Mesendoderm (in vitro differentiated cells): ENCODE results near the gene VPS11.
"Not testable (repeated sequence)": the region's sequence is repeated elsewhere in the genome, so short reads cannot be mapped to it uniquely, and the experiment has no call there.

ENCODE experiments used
- DNase-seq: peaks from one replicate; pipeline ENCODE4 v3.0.0; 2013
- H2AK5ac ChIP-seq: 2 replicates; pipeline ENCODE4 v1.6.1; 2013; ENCODE audit warnings: low read length, inconsistent platforms
- H2BK120ac ChIP-seq: 2 replicates; pipeline ENCODE4 v1.6.1; 2013; ENCODE audit warnings: low read depth, mild to moderate bottlenecking, low read length, moderate library complexity, mixed read lengths
- H2BK15ac ChIP-seq: replicated peaks from 2 replicates; pipeline ENCODE4 v1.6.1; 2013; ENCODE audit warnings: low read depth, mild to moderate bottlenecking, moderate library complexity
- H2BK5ac ChIP-seq: 2 replicates; pipeline ENCODE4 v1.6.1; 2013; ENCODE audit warnings: low read length, inconsistent platforms
- H3K18ac ChIP-seq: 2 replicates; pipeline ENCODE4 v1.6.1; 2013; ENCODE audit warnings: mild to moderate bottlenecking, low read length, mixed read lengths
- H3K23ac ChIP-seq: one replicate; pipeline ENCODE4 v1.6.1; 2013; ENCODE audit warnings: low read length
- H3K27ac ChIP-seq: 2 replicates; pipeline ENCODE4 v1.5.1; 2013; ENCODE audit warnings: low read depth, mild to moderate bottlenecking, inconsistent platforms, low read length, moderate library complexity
- H3K27me3 ChIP-seq: 2 replicates; pipeline ENCODE4 v1.6.1; 2013; ENCODE audit warnings: low read length, control low read depth, mild to moderate bottlenecking, inconsistent platforms; ENCODE audit not compliant: insufficient read depth, poor library complexity
- H3K36me3 ChIP-seq: 2 replicates; pipeline ENCODE4 v1.6.1; 2013; ENCODE audit warnings: low read length, inconsistent platforms; ENCODE audit not compliant: control insufficient read depth, insufficient read depth
- H3K4ac ChIP-seq: one replicate; pipeline ENCODE4 v1.6.1; 2013; ENCODE audit warnings: low read depth, mild to moderate bottlenecking, low read length, moderate library complexity
- H3K4me1 ChIP-seq: 2 replicates; pipeline ENCODE4 v1.6.1; 2013; ENCODE audit warnings: low read depth, low read length, inconsistent platforms; ENCODE audit not compliant: control insufficient read depth
- H3K4me2 ChIP-seq: 2 replicates; pipeline ENCODE4 v1.6.1; 2013; ENCODE audit warnings: low read length
- H3K4me3 ChIP-seq: 2 replicates; pipeline ENCODE4 v1.5.1; 2013; ENCODE audit warnings: mild to moderate bottlenecking, low read length
- H3K56ac ChIP-seq: one replicate; pipeline ENCODE4 v1.6.1; 2013; ENCODE audit warnings: low read length
- H3K79me1 ChIP-seq: 2 replicates; pipeline ENCODE4 v1.6.1; 2013; ENCODE audit warnings: low read length, inconsistent platforms
- H3K79me2 ChIP-seq: 2 replicates; pipeline ENCODE4 v1.6.1; 2013; ENCODE audit warnings: mild to moderate bottlenecking, low read length; ENCODE audit not compliant: control insufficient read depth, insufficient read depth
- H3K9ac ChIP-seq: 2 replicates; pipeline ENCODE4 v1.6.1; 2013; ENCODE audit warnings: low read length, inconsistent platforms
- H4K5ac ChIP-seq: one replicate; pipeline ENCODE4 v1.6.1; 2013; ENCODE audit warnings: low read length
- H4K8ac ChIP-seq: one replicate; pipeline ENCODE4 v1.6.1; 2013; ENCODE audit warnings: low read depth, mild to moderate bottlenecking, control low read depth, low read length, moderate library complexity
- whole genome bisulfite sequencing: extraction: QIAGEN DNeasy Blood & Tissue Kit; methylation state at CpG from one replicate; pipeline ENCODE4 v1.1.7; 2013; ENCODE audit warnings: low lambda C conversion rate, missing lambda C conversion rate; ENCODE audit not compliant: insufficient coverage; ENCODE audit errors: extremely low coverage; 5-methylcytosine and 5-hydroxymethylcytosine counted together

VPS11 gene

DNA sequence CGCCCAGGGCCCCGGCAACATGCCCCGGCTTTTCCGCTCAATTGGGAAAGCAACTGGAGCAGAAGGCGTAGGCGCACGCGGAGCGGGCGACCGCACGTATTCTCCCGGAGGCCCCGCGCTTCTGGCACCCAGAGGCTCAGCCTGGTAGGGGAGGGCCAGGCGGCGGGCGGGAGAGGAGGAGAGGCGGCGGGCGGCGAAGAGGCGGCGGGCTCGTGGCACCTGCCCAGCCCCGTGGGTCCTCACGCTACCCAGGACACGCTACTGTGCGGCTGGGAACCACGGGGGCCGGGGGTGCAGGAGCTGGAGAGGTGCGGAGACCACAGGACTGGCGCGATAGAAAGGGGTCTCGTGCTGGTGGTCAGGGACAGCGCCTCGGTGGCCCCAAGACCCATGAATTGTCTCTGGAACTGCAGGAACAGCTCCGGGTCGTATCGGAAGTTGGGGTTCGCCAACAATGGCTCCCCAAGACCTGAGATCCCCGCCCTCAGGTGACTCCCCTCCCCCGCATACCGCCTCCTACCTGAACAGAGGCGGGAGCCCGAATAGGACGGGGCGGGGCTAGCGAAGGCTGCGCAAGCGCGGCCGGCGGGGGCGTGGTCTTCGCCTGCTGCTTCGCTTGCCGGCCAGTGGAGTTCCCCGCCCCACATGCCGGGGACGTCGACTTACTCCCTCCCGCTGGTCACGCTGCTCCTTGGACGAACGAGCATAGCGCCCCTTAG is 37.1 kb upstream of the VPS11 start, which contains the start of gene SLC37A4:
Gene SLC37A4, minus strand, starts transcription at position 549 of the 719 bp plus-strand sequence.
- H2AK5ac ChIP-seq = no peak within 1 kb of the TSS
- no peak within 1 kb of the TSS for H2BK15ac ChIP-seq
- H3K79me1 ChIP-seq = peaks cover 11% of the 10 kb centered on the region
- no peak within 1 kb of the TSS for H4K5ac ChIP-seq
- H3K4me3 ChIP-seq = peak within 1 kb of the TSS; percentile 59
- H3K9ac ChIP-seq = peak within 1 kb of the TSS; percentile 83
- peak within 1 kb of the TSS; percentile 94 for H3K56ac ChIP-seq
- H3K36me3 ChIP-seq = no peaks in the 10 kb centered on the region
- H3K18ac ChIP-seq = peak within 1 kb of the TSS; percentile 81
- H3K4ac ChIP-seq = peak within 1 kb of the TSS; percentile 82
- peaks cover 11% of the 10 kb centered on the region for H3K4me1 ChIP-seq
- no peak within 1 kb of the TSS for H2BK120ac ChIP-seq
- H3K79me2 ChIP-seq = no peaks in the 10 kb centered on the region
- H2BK5ac ChIP-seq = peak within 1 kb of the TSS; percentile 37
- H3K4me2 ChIP-seq = peak within 1 kb of the TSS; percentile 65
- H3K27ac ChIP-seq = no peak within 1 kb of the TSS
- DNase-seq = peak; percentile 99
- H4K8ac ChIP-seq = no peak within 1 kb of the TSS
- no CpG with 5 or more reads among the region's 67 CpGs for WGBS
- no peaks in the 10 kb centered on the region for H3K27me3 ChIP-seq
- no peak within 1 kb of the TSS for H3K23ac ChIP-seq

DNA sequence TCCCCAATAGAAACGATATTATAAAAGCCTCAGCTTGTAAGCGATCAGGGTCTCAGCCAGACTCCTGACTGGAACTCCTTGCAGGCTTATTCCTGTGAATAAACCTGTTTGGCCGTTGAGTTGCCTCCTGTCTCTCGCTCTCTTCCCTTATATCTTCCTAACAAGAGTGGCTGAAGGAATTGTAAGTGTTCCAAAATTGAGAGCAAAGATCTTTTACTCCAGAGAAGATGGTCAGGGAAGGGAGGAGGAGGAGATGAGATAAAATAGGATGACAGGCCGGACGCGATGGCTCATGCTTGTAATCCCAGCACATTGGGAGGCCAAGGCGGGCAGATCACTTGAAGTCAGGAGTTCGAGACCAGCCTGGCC is 35.7 kb upstream of the VPS11 start:
- Histone ChIP-seq H2BK15ac (no peak overlapping the region), H3K18ac (no peak overlapping the region), H3K9ac (no peak overlapping the region), H2BK5ac (no peak overlapping the region), H2AK5ac (no peak overlapping the region), H3K79me1 (peaks cover 11% of the 10 kb centered on the region), H3K4ac (no peak overlapping the region), H3K56ac (peak overlapping the region; percentile 39), H3K4me3 (no peak overlapping the region), H2BK120ac (no peak overlapping the region), H4K5ac (no peak overlapping the region), H3K27me3 (no peaks in the 10 kb centered on the region), H3K27ac (no peak overlapping the region), H3K4me2 (no peak overlapping the region), H3K36me3 (no peaks in the 10 kb centered on the region), H4K8ac (no peak overlapping the region), H3K79me2 (no peaks in the 10 kb centered on the region), H3K4me1 (peaks cover 11% of the 10 kb centered on the region), H3K23ac (no peak overlapping the region)
- no peak for DNase-seq
- no CpG with 5 or more reads among the region's 9 CpGs for WGBS

DNA sequence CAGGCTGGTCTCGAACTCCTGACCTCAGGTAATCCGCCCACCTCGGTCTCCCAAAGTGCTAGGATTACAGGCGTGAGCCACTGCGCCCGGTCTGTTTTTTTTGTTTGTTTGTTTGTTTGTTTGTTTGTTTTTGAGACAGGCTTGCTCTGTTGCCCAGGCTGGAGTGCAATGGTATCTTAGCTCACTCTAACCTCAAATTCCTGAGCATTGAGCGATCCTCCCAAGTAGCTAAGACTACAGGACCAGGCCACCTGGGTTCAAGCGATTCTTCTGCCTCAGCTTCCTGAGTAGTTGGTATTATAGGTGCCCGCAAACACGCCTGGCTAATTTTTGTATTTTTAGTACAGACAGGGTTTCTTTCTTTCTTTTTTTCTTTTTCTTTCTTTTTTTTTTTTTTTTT is 34.2 kb upstream of the VPS11 start:
- not testable (repeated sequence) for H2BK5ac ChIP-seq, H2BK120ac ChIP-seq, H3K27ac ChIP-seq, H3K79me2 ChIP-seq, H3K4me3 ChIP-seq, H4K5ac ChIP-seq, H4K8ac ChIP-seq, H2BK15ac ChIP-seq, H3K4me2 ChIP-seq, H3K4me1 ChIP-seq, H3K27me3 ChIP-seq, H3K9ac ChIP-seq, H2AK5ac ChIP-seq, H3K56ac ChIP-seq, H3K79me1 ChIP-seq, H3K23ac ChIP-seq, H3K18ac ChIP-seq, H3K4ac ChIP-seq, DNase-seq, H3K36me3 ChIP-seq
- WGBS = no CpG with 5 or more reads among the region's 10 CpGs

DNA sequence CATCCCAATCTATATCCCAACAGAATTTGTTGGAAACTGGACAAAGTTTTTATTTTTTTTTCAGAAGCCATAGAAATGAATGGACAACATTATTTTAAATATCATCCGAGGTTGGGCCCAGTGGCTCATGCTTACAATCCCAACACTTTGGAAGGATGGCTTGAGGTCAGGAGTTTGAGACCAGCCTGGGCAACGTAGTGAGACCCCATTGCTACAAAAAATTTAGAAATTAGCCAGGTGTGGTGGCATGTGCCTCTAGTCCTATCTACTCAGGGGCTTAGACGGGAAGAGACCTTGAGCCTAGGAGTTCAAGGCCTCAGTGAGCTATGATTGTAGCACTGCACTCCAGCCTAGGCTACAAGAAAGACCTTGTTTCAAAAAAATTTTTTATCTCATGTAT is 32.8 kb upstream of the VPS11 start:
- H3K27me3 ChIP-seq = no peaks in the 10 kb centered on the region
- no peak overlapping the region for H3K23ac ChIP-seq
- H4K5ac ChIP-seq = no peak overlapping the region
- no peak overlapping the region for H3K56ac ChIP-seq
- H2BK15ac ChIP-seq = no peak overlapping the region
- H4K8ac ChIP-seq = no peak overlapping the region
- H3K9ac ChIP-seq = no peak overlapping the region
- no peak overlapping the region for H3K18ac ChIP-seq
- H3K4me1 ChIP-seq = no peaks in the 10 kb centered on the region
- H2BK5ac ChIP-seq = no peak overlapping the region
- no peak overlapping the region for H3K4me2 ChIP-seq
- H2BK120ac ChIP-seq = no peak overlapping the region
- H3K4ac ChIP-seq = no peak overlapping the region
- H3K27ac ChIP-seq = no peak overlapping the region
- DNase-seq = no peak
- H3K36me3 ChIP-seq = no peaks in the 10 kb centered on the region
- no peak overlapping the region for H3K4me3 ChIP-seq
- H3K79me2 ChIP-seq = no peaks in the 10 kb centered on the region
- H2AK5ac ChIP-seq = no peak overlapping the region
- no CpG with 5 or more reads among the region's 3 CpGs for WGBS
- H3K79me1 ChIP-seq = no peaks in the 10 kb centered on the region

DNA sequence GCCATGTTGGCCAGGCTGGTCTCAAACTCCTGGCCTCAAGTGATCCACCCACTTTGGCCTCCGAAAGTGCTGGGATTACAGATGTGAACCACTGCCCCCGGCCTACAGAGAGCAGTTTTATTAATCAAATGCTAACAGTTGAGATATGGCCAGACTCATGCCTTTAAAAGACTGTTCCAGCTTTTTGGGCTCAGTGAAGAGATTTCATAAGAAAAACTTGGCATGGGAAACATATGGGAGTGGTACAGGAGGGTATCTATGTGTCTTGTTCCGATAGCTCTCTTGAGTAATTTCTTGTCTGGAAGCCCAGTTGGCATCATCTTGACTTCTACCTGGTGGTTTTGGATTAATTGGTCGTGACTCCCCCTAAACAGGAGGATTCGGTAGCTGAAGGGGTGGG is 28.7 kb upstream of the VPS11 start:
- no peak for DNase-seq
- H3K4ac ChIP-seq = no peak overlapping the region
- H3K36me3 ChIP-seq = no peaks in the 10 kb centered on the region
- no peaks in the 10 kb centered on the region for H3K4me1 ChIP-seq
- no CpG with 5 or more reads among the region's 5 CpGs for WGBS
- H3K79me1 ChIP-seq = no peaks in the 10 kb centered on the region
- no peak overlapping the region for H3K18ac ChIP-seq
- H4K5ac ChIP-seq = no peak overlapping the region
- H3K9ac ChIP-seq = no peak overlapping the region
- H2AK5ac ChIP-seq = no peak overlapping the region
- no peak overlapping the region for H4K8ac ChIP-seq
- H2BK120ac ChIP-seq = no peak overlapping the region
- no peaks in the 10 kb centered on the region for H3K27me3 ChIP-seq
- no peak overlapping the region for H3K4me3 ChIP-seq
- no peak overlapping the region for H3K27ac ChIP-seq
- H3K4me2 ChIP-seq = no peak overlapping the region
- H3K56ac ChIP-seq = no peak overlapping the region
- H3K23ac ChIP-seq = no peak overlapping the region
- H2BK5ac ChIP-seq = no peak overlapping the region
- H2BK15ac ChIP-seq = no peak overlapping the region
- H3K79me2 ChIP-seq = no peaks in the 10 kb centered on the region

DNA sequence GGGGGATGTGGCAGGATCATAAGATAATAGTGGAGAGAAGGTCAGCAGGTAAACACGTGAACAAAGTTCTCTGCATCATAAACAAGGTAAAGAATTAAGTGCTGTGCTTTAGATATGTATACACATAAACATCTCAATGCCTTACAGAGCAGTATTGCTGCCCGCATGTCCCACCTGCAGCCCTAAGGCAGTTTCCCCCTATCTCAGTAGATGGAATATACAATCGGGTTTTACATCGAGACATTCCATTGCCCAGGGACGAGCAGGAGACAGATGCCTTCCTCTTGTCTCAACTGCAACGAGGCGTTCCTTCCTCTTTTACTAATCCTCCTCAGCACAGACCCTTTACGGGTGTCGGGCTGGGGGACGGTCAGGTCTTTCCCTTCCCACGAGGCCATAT is 28.1 kb upstream of the VPS11 start:
- not testable (repeated sequence) for H3K4me3 ChIP-seq, H3K27me3 ChIP-seq
- WGBS = no CpG with 5 or more reads among the region's 11 CpGs

More for the DNA sequence above, 28.1 kb upstream of the VPS11 start:
- not testable (repeated sequence) for DNase-seq, H2AK5ac ChIP-seq, H3K79me1 ChIP-seq, H3K79me2 ChIP-seq, H3K4me2 ChIP-seq, H4K5ac ChIP-seq, H3K9ac ChIP-seq, H3K4ac ChIP-seq, H2BK5ac ChIP-seq, H3K27ac ChIP-seq, H3K56ac ChIP-seq, H3K4me1 ChIP-seq, H3K23ac ChIP-seq, H2BK120ac ChIP-seq, H4K8ac ChIP-seq, H3K36me3 ChIP-seq, H3K18ac ChIP-seq, H2BK15ac ChIP-seq
